ENCODE measurements around the gene MPO.

The MPO gene

GRCh38 chr17:58235821-58236220 lies 44.9 kb downstream of the MPO start:
- DNase-seq (ENCODE audit: low spot score): no peak
- no peak for TF ChIP-seq CTCF (IDR thresholded peaks at IDR 0.05; ENCODE audit: extremely low read depth, insufficient read depth, missing control alignments)
- in situ Hi-C loops (cut with MboI; ENCODE audit: low pct_unique_long_range_greater_than_20kb, low sequenced_read_pairs, unreplicated experiment): no loop called here

GRCh38 chr17:58234512-58234911 lies 46.2 kb downstream of the MPO start:
- in situ Hi-C loops (cut with MboI; ENCODE audit: low pct_unique_long_range_greater_than_20kb, low sequenced_read_pairs, unreplicated experiment): no loop called here
- no peak for DNase-seq (ENCODE audit: low spot score)
- TF ChIP-seq CTCF (IDR thresholded peaks at IDR 0.05; ENCODE audit: extremely low read depth, insufficient read depth, missing control alignments): no peak

- DNase-seq (ENCODE audit: low spot score): peak; percentile 53
- TF ChIP-seq CTCF (IDR thresholded peaks at IDR 0.05; ENCODE audit: extremely low read depth, insufficient read depth, missing control alignments): no peak
- in situ Hi-C loops (cut with MboI; ENCODE audit: low pct_unique_long_range_greater_than_20kb, low sequenced_read_pairs, unreplicated experiment): no loop called here
These were observed 47.2 kb downstream of the MPO start for GRCh38 chr17:58233543-58233942.

GRCh38 chr17:58232707-58233156 lies 48.0 kb downstream of the MPO start:
- peak; percentile 43 for DNase-seq (ENCODE audit: low spot score)
- in situ Hi-C loops (cut with MboI; ENCODE audit: low pct_unique_long_range_greater_than_20kb, low sequenced_read_pairs, unreplicated experiment): no loop called here
- TF ChIP-seq CTCF (IDR thresholded peaks at IDR 0.05; ENCODE audit: extremely low read depth, insufficient read depth, missing control alignments): no peak

GRCh38 chr17:58231641-58232040 lies 49.1 kb downstream of the MPO start:
- in situ Hi-C loops (cut with MboI; ENCODE audit: low pct_unique_long_range_greater_than_20kb, low sequenced_read_pairs, unreplicated experiment): no loop called here
- no peak for TF ChIP-seq CTCF (IDR thresholded peaks at IDR 0.05; ENCODE audit: extremely low read depth, insufficient read depth, missing control alignments)

GRCh38 chr17:58229881-58230280 lies 50.9 kb downstream of the MPO start:
- TF ChIP-seq CTCF (IDR thresholded peaks at IDR 0.05; ENCODE audit: extremely low read depth, insufficient read depth, missing control alignments): no peak

More at GRCh38 chr17:58231641-58232040, 49.1 kb downstream of the MPO start:
- DNase-seq (ENCODE audit: low spot score): no peak

GRCh38 chr17:58229384-58229783 lies 51.4 kb downstream of the MPO start:
- no peak for TF ChIP-seq CTCF (IDR thresholded peaks at IDR 0.05; ENCODE audit: extremely low read depth, insufficient read depth, missing control alignments)
- in situ Hi-C loops (cut with MboI; ENCODE audit: low pct_unique_long_range_greater_than_20kb, low sequenced_read_pairs, unreplicated experiment): no loop called here
- no peak for DNase-seq (ENCODE audit: low spot score)

More at GRCh38 chr17:58229881-58230280, 50.9 kb downstream of the MPO start:
- in situ Hi-C loops (cut with MboI; ENCODE audit: low pct_unique_long_range_greater_than_20kb, low sequenced_read_pairs, unreplicated experiment): no loop called here
- no peak for DNase-seq (ENCODE audit: low spot score)

All from GM13977 (cell line).